Heart left ventricle (tissue), 13 donors: Measurements from ENCODE around the gene SH3RF3.

Source experiments
- CTCF ChIP-seq, 12 donors: fragments of 200-600 bp; sonication (generic) in 4 of 12; IDR thresholded peaks; one replicate each; pipeline versions ENCODE4 v1.5.0 to v1.8.0; 2018 to 2022; ENCODE audit warnings: antibody characterized with exemption in 12 of 12, mild to moderate bottlenecking in 5 of 12
- POLR2A ChIP-seq, 2 donors: fragments of 450-650 bp; IDR thresholded peaks; one replicate each; pipeline ENCODE4 v1.6.1; 2017; ENCODE audit warnings: antibody characterized with exemption in 2 of 2, mild to moderate bottlenecking in 2 of 2, moderate library complexity in 2 of 2
- donor health status: ischemic (EF 13 %, LVEDD 7.1; RV severe dilation, severe dysfunction).
- donor health status: DM: no; HTN: yes; CAD: no.
- donor health status: DM: no; HTN: no; CAD: no.
- donor health status: ischemic (EF 25% LVEDD 6.9; RV normal size, moderate dysfunction).
- donor health status: ischemic (EF 25% LVEDD 5.7; RV mildly dilated, moderate dysfunction).
- donor health status: ischemic (EF 35%, LVEDD 5.7; RV mildly dilated, moderate dysfunction).
- donor health status: nonischemic (EF 11% LVEDD 7.7; RV severe dilation, severe dysfunction).
- donor health status: DM: yes; HTN: yes; CAD: no.
- donor health status: PGD.
- donor health status: ischemic (EF 29% LVEDD 5.4; RV normal size, mild dysfunction).
- donor health status: nonischemic (EF 23%, LVEDD 6.1; RV moderate dilation, normal function).

- TF ChIP-seq CTCF (IDR thresholded peaks at IDR 0.05) (no peak), POLR2A (IDR thresholded peaks at IDR 0.05) (no peak)
Observed at GRCh38 chr2:109174214-109174613, 45.2 kb downstream of the SH3RF3 start.
